IPS DF 6.9 (cell line): ENCODE results near the gene PRKACB.

Experiments
- DNase-seq: peaks from one replicate; pipeline ENCODE4 v3.0.0-alpha.2; 2013; ENCODE audit warnings: low read depth, low spot score
- H3K27ac ChIP-seq: one replicate; pipeline ENCODE4 v1.5.1; 2013; ENCODE audit warnings: low read length, control low read depth
- H3K27me3 ChIP-seq: 2 replicates; pipeline ENCODE4 v1.6.1; 2013; ENCODE audit warnings: mild to moderate bottlenecking, low read length; ENCODE audit not compliant: control insufficient read depth, insufficient read depth
- H3K36me3 ChIP-seq: 2 replicates; pipeline ENCODE4 v1.6.1; 2013; ENCODE audit warnings: low read length; ENCODE audit not compliant: control insufficient read depth, insufficient read depth
- H3K4me1 ChIP-seq: 2 replicates; pipeline ENCODE4 v1.6.1; 2013; ENCODE audit warnings: low read length; ENCODE audit not compliant: control insufficient read depth, insufficient read depth
- H3K4me3 ChIP-seq: 2 replicates; pipeline ENCODE4 v1.5.1; 2013; ENCODE audit warnings: mild to moderate bottlenecking, low read length
- H3K9me3 ChIP-seq: 2 replicates; pipeline ENCODE4 v1.6.1; 2013; ENCODE audit warnings: low read length, inconsistent platforms; ENCODE audit not compliant: control insufficient read depth, insufficient read depth
- WGBS: extraction: QIAGEN DNeasy Blood & Tissue Kit; methylation state at CpG from one replicate; pipeline ENCODE4 v1.1.7; 2013; ENCODE audit warnings: mixed read lengths, missing lambda C conversion rate; ENCODE audit not compliant: insufficient read length, insufficient coverage; 5-methylcytosine and 5-hydroxymethylcytosine counted together

The PRKACB gene

GRCh38 chr1:84247425-84248220 lies 103.6 kb downstream of the PRKACB start:
- Histone ChIP-seq H3K27ac (no peak overlapping the region), H3K4me1 (no peaks in the 10 kb centered on the region), H3K4me3 (no peak overlapping the region), H3K36me3 (no peaks in the 10 kb centered on the region), H3K9me3 (no peaks in the 10 kb centered on the region), H3K27me3 (no peaks in the 10 kb centered on the region)
- WGBS, result no CpG with 5 or more reads among the region's 11 CpGs
- no peak for DNase-seq

GRCh38 chr1:84250668-84251067 lies 106.6 kb downstream of the PRKACB start:
- no peak for DNase-seq
- Histone ChIP-seq H3K4me3 (no peak overlapping the region), H3K36me3 (no peaks in the 10 kb centered on the region), H3K4me1 (no peaks in the 10 kb centered on the region; the same call in 1 of the 2 replicates), H3K27me3 (no peaks in the 10 kb centered on the region), H3K9me3 (no peaks in the 10 kb centered on the region), H3K27ac (no peak overlapping the region)
- no CpG with 5 or more reads among the region's 2 CpGs for WGBS

GRCh38 chr1:84253036-84253435 lies 109.0 kb downstream of the PRKACB start:
- Histone ChIP-seq H3K4me1 (no peaks in the 10 kb centered on the region; the same call in 1 of the 2 replicates), H3K27me3 (no peaks in the 10 kb centered on the region), H3K4me3 (no peak overlapping the region), H3K27ac (no peak overlapping the region), H3K9me3 (no peaks in the 10 kb centered on the region), H3K36me3 (no peaks in the 10 kb centered on the region)
- no peak for DNase-seq
- WGBS, result no CpG with 5 or more reads among the region's 2 CpGs

- H3K9me3 ChIP-seq, result no peaks in the 10 kb centered on the region
- no peaks in the 10 kb centered on the region for H3K36me3 ChIP-seq
- no peak for DNase-seq
- H3K4me3 ChIP-seq, result no peak overlapping the region
- H3K27me3 ChIP-seq, result no peaks in the 10 kb centered on the region
- H3K4me1 ChIP-seq, result no peaks in the 10 kb centered on the region; the same call in 1 of the 2 replicates
- WGBS, result no CpG with 5 or more reads among the region's 4 CpGs
- H3K27ac ChIP-seq, result no peak overlapping the region
Measured at GRCh38 chr1:84253891-84254290, 109.8 kb downstream of the PRKACB start.

GRCh38 chr1:84254703-84255238 lies 110.7 kb downstream of the PRKACB start:
- H3K4me3 ChIP-seq, result no peak overlapping the region
- WGBS, result no CpG with 5 or more reads among the region's 2 CpGs
- no peak overlapping the region for H3K27ac ChIP-seq
- no peaks in the 10 kb centered on the region for H3K27me3 ChIP-seq
- no peaks in the 10 kb centered on the region; the same call in 1 of the 2 replicates for H3K4me1 ChIP-seq
- no peaks in the 10 kb centered on the region for H3K9me3 ChIP-seq
- DNase-seq, result no peak
- no peaks in the 10 kb centered on the region for H3K36me3 ChIP-seq

- no peak overlapping the region for H3K27ac ChIP-seq
- DNase-seq, result no peak
- no peaks in the 10 kb centered on the region; the same call in 1 of the 2 replicates for H3K4me1 ChIP-seq
- no peaks in the 10 kb centered on the region for H3K27me3 ChIP-seq
- H3K9me3 ChIP-seq, result no peaks in the 10 kb centered on the region
- no peaks in the 10 kb centered on the region for H3K36me3 ChIP-seq
- H3K4me3 ChIP-seq, result no peak overlapping the region
Measured at GRCh38 chr1:84255582-84255981, 111.5 kb downstream of the PRKACB start.

- no peak for DNase-seq
- no peaks in the 10 kb centered on the region; the same call in 1 of the 2 replicates for H3K4me1 ChIP-seq
- H3K4me3 ChIP-seq, result no peak overlapping the region
- no peak overlapping the region for H3K27ac ChIP-seq
- no peaks in the 10 kb centered on the region for H3K9me3 ChIP-seq
- H3K36me3 ChIP-seq, result no peaks in the 10 kb centered on the region
- no peaks in the 10 kb centered on the region for H3K27me3 ChIP-seq
- WGBS, result no CpG with 5 or more reads among the region's 2 CpGs
Measured at GRCh38 chr1:84257617-84258016, 113.5 kb downstream of the PRKACB start.

GRCh38 chr1:84259376-84259775 lies 115.3 kb downstream of the PRKACB start:
- DNase-seq, result no peak
- no peaks in the 10 kb centered on the region for H3K27me3 ChIP-seq
- H3K36me3 ChIP-seq, result no peaks in the 10 kb centered on the region
- no peaks in the 10 kb centered on the region for H3K9me3 ChIP-seq
- no peak overlapping the region for H3K27ac ChIP-seq
- no peaks in the 10 kb centered on the region; the same call in 1 of the 2 replicates for H3K4me1 ChIP-seq
- WGBS, result no CpG with 5 or more reads among the region's 2 CpGs
- no peak overlapping the region for H3K4me3 ChIP-seq

- H3K9me3 ChIP-seq, result no peaks in the 10 kb centered on the region
- no CpG with 5 or more reads among the region's 2 CpGs for WGBS
- no peak overlapping the region for H3K4me3 ChIP-seq
- no peak overlapping the region for H3K27ac ChIP-seq
- no peaks in the 10 kb centered on the region; the same call in 1 of the 2 replicates for H3K4me1 ChIP-seq
- no peaks in the 10 kb centered on the region for H3K36me3 ChIP-seq
- no peak for DNase-seq
- H3K27me3 ChIP-seq, result no peaks in the 10 kb centered on the region
Measured at GRCh38 chr1:84259989-84260388, 115.9 kb downstream of the PRKACB start.

- Histone ChIP-seq H3K9me3 (no peaks in the 10 kb centered on the region), H3K27ac (no peak overlapping the region), H3K27me3 (no peaks in the 10 kb centered on the region), H3K4me1 (no peaks in the 10 kb centered on the region), H3K36me3 (no peaks in the 10 kb centered on the region), H3K4me3 (no peak overlapping the region)
- no peak for DNase-seq
- WGBS, result no CpG with 5 or more reads among the region's 3 CpGs
Measured at GRCh38 chr1:84260852-84261518, 116.9 kb downstream of the PRKACB start.
